A549 (cell line): ENCODE data around the gene MTG2. TPM values are rescaled to one million over a fixed set of nuclear protein-coding genes. Genes with fewer than 3 reads are reported as not detected.

Experiments
- ATAC-seq, 2 experiments: fragments of 200-7000 bp in 1 of 2; fragments of >200 bp in 1 of 2; cut with Nextera tagmentation in 1 of 2; cut with Tn5 transposase in 1 of 2; 3 replicates each; pipeline versions ENCODE4 v1.8.0 to v1.9.1; 2018 to 2020; ENCODE audit warnings: mild to moderate bottlenecking in 1 of 2, moderate library complexity in 1 of 2
- CTCF ChIA-PET: fragments of 300-600 bp; sonication (Branson Sonifier 250); formaldehyde crosslinking; extraction: SDS; loops from one replicate; lab custom pipeline; 2021; ENCODE audit warnings: antibody characterized with exemption, inconsistent platforms; lab: Yijun Ruan, JAX
- POLR2A ChIA-PET: fragments of 350-600 bp; formaldehyde crosslinking; extraction: SDS; loops from one replicate; lab custom pipeline; 2021; ENCODE audit warnings: antibody characterized with exemption, inconsistent platforms; lab: Yijun Ruan, JAX
- DNase-seq, 2 experiments: peaks; one replicate each; pipeline versions ENCODE4 v3.0.0 to v3.0.0-alpha.2; 2011 to 2016; ENCODE audit warnings: low read depth in 1 of 2, low spot score in 1 of 2
- FAIRE-seq: peaks from 2 replicates; lab custom pipeline; 2011; peaks lifted over from hg19 to GRCh38; lab: Jason Lieb, UNC
- H3K27ac ChIP-seq, 2 experiments: fragments of >200 bp; sonication (Bioruptor Twin); formaldehyde crosslinking; 3 replicates each; pipeline ENCODE4 v1.5.1; 2016 to 2017
- H3K4me1 ChIP-seq: fragments of >200 bp; sonication (Bioruptor Twin); formaldehyde crosslinking; 3 replicates; pipeline ENCODE4 v1.6.1; 2016
- H3K4me2 ChIP-seq: fragments of >200 bp; sonication (Bioruptor Twin); formaldehyde crosslinking; 3 replicates; pipeline ENCODE4 v1.6.1; 2016
- H3K4me3 ChIP-seq: fragments of >200 bp; sonication (Bioruptor Twin); formaldehyde crosslinking; 3 replicates; pipeline ENCODE4 v1.5.1; 2016
- H3K9me3 ChIP-seq: fragments of >200 bp; sonication (Bioruptor Twin); formaldehyde crosslinking; 3 replicates; pipeline ENCODE4 v1.6.1; 2016
- BHLHE40 ChIP-seq: IDR thresholded peaks from 2 replicates; pipeline ENCODE4 v1.6.1; 2012; ENCODE audit warnings: low read depth, low read length, inconsistent platforms
- CHD2 ChIP-seq: fragments of 150-350 bp; IDR thresholded peaks from 2 replicates; pipeline ENCODE4 v1.6.1; 2014; ENCODE audit warnings: low read length; ENCODE audit not compliant: partially characterized antibody
- CTCF ChIP-seq: fragments of >200 bp; sonication (Bioruptor Twin); formaldehyde crosslinking; IDR thresholded peaks from 3 replicates; pipeline ENCODE4 v1.5.1; 2016
- EHMT2 ChIP-seq: fragments of 200-600 bp; sonication (generic); IDR thresholded peaks from 2 replicates; pipeline ENCODE4 v1.6.1; 2016; ENCODE audit warnings: antibody characterized with exemption, low read depth, mild to moderate bottlenecking, moderate library complexity
- EP300 ChIP-seq, 2 experiments: fragments of >200 bp; sonication (Bioruptor Twin); formaldehyde crosslinking; IDR thresholded peaks; 2 replicates in 1 of 2; 3 replicates in 1 of 2; pipeline ENCODE4 v1.6.1; 2016 to 2017
- FOSL2 ChIP-seq, 2 experiments: fragments of 450-650 bp in 1 of 2; fragments of >200 bp in 1 of 2; sonication (Bioruptor Twin) in 1 of 2; formaldehyde crosslinking; IDR thresholded peaks; 2 replicates each; pipeline versions ENCODE4 v1.5.0 to v1.6.1; 2016 to 2020; ENCODE audit warnings: mild to moderate bottlenecking in 1 of 2, moderate library complexity in 1 of 2
- GATA3 ChIP-seq: IDR thresholded peaks from 2 replicates; pipeline ENCODE4 v1.6.1; 2012; ENCODE audit warnings: borderline replicate concordance
- HDAC2 ChIP-seq: fragments of 200-600 bp; sonication (generic); IDR thresholded peaks from 2 replicates; pipeline ENCODE4 v1.6.1; 2016
- HOXB13 ChIP-seq: fragments of 250-450 bp; sonication (Bioruptor Pico); IDR thresholded peaks from 2 replicates; pipeline ENCODE4 v1.5.0; 2020; ENCODE audit warnings: low read depth, mild to moderate bottlenecking, moderate library complexity
- JUNB ChIP-seq: fragments of >200 bp; sonication (Bioruptor Twin); formaldehyde crosslinking; IDR thresholded peaks from 2 replicates; pipeline ENCODE4 v1.6.1; 2016
- KDM1A ChIP-seq: fragments of 200-600 bp; sonication (generic); IDR thresholded peaks from 2 replicates; pipeline ENCODE4 v1.6.1; 2016; ENCODE audit warnings: low read depth, mild to moderate bottlenecking
- MAFK ChIP-seq: fragments of 450-650 bp; IDR thresholded peaks from 2 replicates; pipeline ENCODE4 v1.6.1; 2014; ENCODE audit not compliant: partially characterized antibody
- MAX ChIP-seq: IDR thresholded peaks from 2 replicates; pipeline ENCODE4 v1.6.1; 2012
- MAZ ChIP-seq: fragments of 150-350 bp; IDR thresholded peaks from 2 replicates; pipeline ENCODE4 v1.6.1; 2014; ENCODE audit warnings: antibody characterized with exemption, low read depth, low read length, borderline replicate concordance
- MYC ChIP-seq: IDR thresholded peaks from 2 replicates; pipeline ENCODE4 v1.6.1; 2012; ENCODE audit warnings: mild to moderate bottlenecking, inconsistent platforms, low read length, improper control_type of control experiment, borderline replicate concordance
- PBX3 ChIP-seq: IDR thresholded peaks from 2 replicates; pipeline ENCODE4 v1.6.1; 2012
- RAD21 ChIP-seq, 2 experiments: fragments of >200 bp in 1 of 2; sonication (Bioruptor Twin) in 1 of 2; formaldehyde crosslinking in 1 of 2; IDR thresholded peaks in 1 of 2; conservative IDR thresholded peaks in 1 of 2; 2 replicates in 1 of 2; 3 replicates in 1 of 2; pipeline ENCODE4 v1.6.1; 2012 to 2018; ENCODE audit warnings: inconsistent platforms in 1 of 2
- RCOR1 ChIP-seq: fragments of 150-350 bp; IDR thresholded peaks from 2 replicates; pipeline ENCODE4 v1.6.1; 2014; ENCODE audit warnings: antibody characterized with exemption, low read length, low read depth
- REST ChIP-seq: fragments of 200-600 bp; sonication (generic); IDR thresholded peaks from 2 replicates; pipeline ENCODE4 v1.6.1; 2016; ENCODE audit warnings: antibody characterized with exemption, mild to moderate bottlenecking, moderate library complexity
- SMC3 ChIP-seq: fragments of >200 bp; sonication (Bioruptor Twin); formaldehyde crosslinking; IDR thresholded peaks from 3 replicates; pipeline ENCODE4 v1.6.1; 2018; ENCODE audit warnings: inconsistent platforms
- TFCP2L1 ChIP-seq: fragments of 250-450 bp; sonication (Bioruptor Pico); IDR thresholded peaks from 2 replicates; pipeline ENCODE4 v1.5.0; 2021; ENCODE audit warnings: mild to moderate bottlenecking
- WGBS: methylation state at CpG from one replicate; pipeline ENCODE4 v1.1.6; 2017; ENCODE audit errors: missing lambda C conversion rate; 5-methylcytosine and 5-hydroxymethylcytosine counted together
- polyA plus RNA-seq, 4 experiments: library from polyadenylated mRNA; depleted of rRNA in 3 of 4; stranded (reverse); fragments of >200 nt; fragmentation: RNase III in 1 of 4; extraction: RNeasy Plus Mini Kit Qiagen cat#74134 plus additional on column Dnase treatment in 1 of 4; gene quantifications; 2 replicates in 3 of 4; 3 replicates in 1 of 4; pipeline ENCODE4 v1.2.3, GENCODE V29; 2011 to 2017

The MTG2 gene
- polyA plus RNA-seq, 2 of the 4 experiments (the other 2 are of a cell fraction) = 21.9 to 28.7 TPM

- Histone ChIP-seq H3K9me3 (peaks cover 6% of the 10 kb centered on the region; the same call in 2 of the 3 replicates), H3K4me1 (peaks cover 18% of the 10 kb centered on the region), H3K27ac (0 out of 6 replicates have a peak overlapping the region, but pooled peaks of 1 of the 2 experiments have one; percentile 47), H3K4me2 (no peak overlapping the region), H3K4me3 (no peak overlapping the region)
- ChIA-PET CTCF (interaction anchor here (0.9 to 1.9 kb wide), 10 partner anchors 9 to 147 kb away, joined by 3 to 6 read pairs (median 4); partner anchors contain the start of gene MTG2), POLR2A (no interaction called here)
- WGBS = 88% methylated on average over 29 of the region's 29 CpGs
- FAIRE-seq (no peak), ATAC-seq (peak in 1 of 2 experiments; percentile 27; a peak in 1 of 6 replicates), DNase-seq (no peak)
- no peak for TF ChIP-seq CHD2
- peak; percentile 47; the same call in 1 of the 2 replicates for TF ChIP-seq MAX
- TF ChIP-seq GATA3 = no peak
- TF ChIP-seq, all 56 proteins: peak for 1
These were observed 27.2 kb upstream of the MTG2 start for GRCh38 chr20:62155428-62156253.

GRCh38 chr20:62156254-62156556 is 26.6 kb upstream of the MTG2 start:
- Histone ChIP-seq H3K9me3 (peaks cover 6% of the 10 kb centered on the region; the same call in 2 of the 3 replicates), H3K4me1 (peaks cover 18% of the 10 kb centered on the region), H3K4me2 (no peak overlapping the region), H3K27ac (0 out of 6 replicates have a peak overlapping the region, but pooled peaks of 1 of the 2 experiments have one; percentile 47), H3K4me3 (no peak overlapping the region)
- POLR2A ChIA-PET = interaction anchor here (0.6 kb wide), 1 partner anchor 145 kb away, joined by 3 read pairs; no protein-coding TSS in a partner anchor
- FAIRE-seq = no peak
- peak; percentile 7 to 26; a peak in 3 of 6 replicates for ATAC-seq
- WGBS = 87% methylated on average over 3 of the region's 3 CpGs
- no peak for TF ChIP-seq MYC
- TF ChIP-seq MAZ = no peak
- no peak for TF ChIP-seq EP300 (IDR thresholded peaks at IDR 0.05)
- TF ChIP-seq MAFK = no peak
- TF ChIP-seq EHMT2 = no peak
- CTCF ChIA-PET = interaction anchor here (0.6 to 1.5 kb wide), 16 partner anchors 9 to 153 kb away, joined by 3 to 11 read pairs (median 4); partner anchors contain the start of gene MTG2
- DNase-seq = no peak

GRCh38 chr20:62156592-62157386 is 26.0 kb upstream of the MTG2 start:
- FAIRE-seq = no peak
- Histone ChIP-seq H3K4me3 (no peak overlapping the region), H3K4me1 (peaks cover 18% of the 10 kb centered on the region), H3K27ac (peak overlapping the region in 1 of 2 experiments; percentile 47; a peak in 1 of 6 replicates), H3K4me2 (no peak overlapping the region), H3K9me3 (peaks cover 6% of the 10 kb centered on the region; the same call in 2 of the 3 replicates)
- POLR2A ChIA-PET = interaction anchor here (0.6 kb wide), 1 partner anchor 146 kb away, joined by 3 read pairs; no protein-coding TSS in a partner anchor
- CTCF ChIA-PET = interaction anchor here (0.6 to 1.5 kb wide), 15 partner anchors 8 to 154 kb away, joined by 3 to 11 read pairs (median 4); no protein-coding TSS in a partner anchor
- DNase-seq = peak; percentile 59 to 78
- 63% methylated on average over 22 of the region's 24 CpGs for WGBS
- peak; percentile 87 to 96 for ATAC-seq
- no peak for TF ChIP-seq PBX3
- TF ChIP-seq HOXB13 (CRISPR knock-in tag) = no peak
- TF ChIP-seq RCOR1 = no peak
- no peak for TF ChIP-seq KDM1A
- no peak for TF ChIP-seq REST
- no peak for TF ChIP-seq TFCP2L1 (CRISPR knock-in tag)
- no peak for TF ChIP-seq MYC
- no peak for TF ChIP-seq FOSL2 (IDR thresholded peaks at IDR 0.05)
- TF ChIP-seq FOSL2 (CRISPR knock-in tag; IDR thresholded peaks at IDR 0.05) = no peak
- TF ChIP-seq RAD21 (conservative IDR thresholded peaks at IDR 0.05 in 1 of 2, IDR thresholded peaks at IDR 0.05 in 1 of 2) = peak; percentile 52 to 53
- TF ChIP-seq CTCF = peak; percentile 63
- TF ChIP-seq SMC3 = peak; percentile 62
- TF ChIP-seq MAZ = no peak
- no peak for TF ChIP-seq GATA3
- TF ChIP-seq JUNB = no peak
- no peak for TF ChIP-seq BHLHE40
- TF ChIP-seq EHMT2 = no peak
- no peak for TF ChIP-seq HDAC2
